GM12873 (cell line): ENCODE data around the gene MCC.

ENCODE experiments used
- CTCF ChIP-seq: IDR thresholded peaks from 2 replicates; pipeline ENCODE4 v1.5.1; 2012; ENCODE audit warnings: low read depth, mild to moderate bottlenecking, moderate library complexity, low read length, control low read depth; ENCODE audit not compliant: insufficient read depth; ENCODE audit errors: missing control alignments

MCC gene

GRCh38 chr5:113089653-113090335 lies 398.5 kb downstream of the MCC start:
- TF ChIP-seq CTCF: no peak

- no peak for TF ChIP-seq CTCF
Observed at GRCh38 chr5:113087976-113088514, 400.2 kb downstream of the MCC start.

GRCh38 chr5:113085880-113086409 lies 402.3 kb downstream of the MCC start:
- no peak for TF ChIP-seq CTCF

- no peak for TF ChIP-seq CTCF
Observed at GRCh38 chr5:113085084-113085414, 403.2 kb downstream of the MCC start.

GRCh38 chr5:113084402-113085083 lies 403.7 kb downstream of the MCC start:
- TF ChIP-seq CTCF: no peak

- no peak for TF ChIP-seq CTCF
Observed at GRCh38 chr5:113083481-113083880, 404.8 kb downstream of the MCC start.

GRCh38 chr5:113082547-113082905 lies 405.7 kb downstream of the MCC start:
- no peak for TF ChIP-seq CTCF
